ENCODE data around the gene LRRC8D.

The LRRC8D gene

DNA sequence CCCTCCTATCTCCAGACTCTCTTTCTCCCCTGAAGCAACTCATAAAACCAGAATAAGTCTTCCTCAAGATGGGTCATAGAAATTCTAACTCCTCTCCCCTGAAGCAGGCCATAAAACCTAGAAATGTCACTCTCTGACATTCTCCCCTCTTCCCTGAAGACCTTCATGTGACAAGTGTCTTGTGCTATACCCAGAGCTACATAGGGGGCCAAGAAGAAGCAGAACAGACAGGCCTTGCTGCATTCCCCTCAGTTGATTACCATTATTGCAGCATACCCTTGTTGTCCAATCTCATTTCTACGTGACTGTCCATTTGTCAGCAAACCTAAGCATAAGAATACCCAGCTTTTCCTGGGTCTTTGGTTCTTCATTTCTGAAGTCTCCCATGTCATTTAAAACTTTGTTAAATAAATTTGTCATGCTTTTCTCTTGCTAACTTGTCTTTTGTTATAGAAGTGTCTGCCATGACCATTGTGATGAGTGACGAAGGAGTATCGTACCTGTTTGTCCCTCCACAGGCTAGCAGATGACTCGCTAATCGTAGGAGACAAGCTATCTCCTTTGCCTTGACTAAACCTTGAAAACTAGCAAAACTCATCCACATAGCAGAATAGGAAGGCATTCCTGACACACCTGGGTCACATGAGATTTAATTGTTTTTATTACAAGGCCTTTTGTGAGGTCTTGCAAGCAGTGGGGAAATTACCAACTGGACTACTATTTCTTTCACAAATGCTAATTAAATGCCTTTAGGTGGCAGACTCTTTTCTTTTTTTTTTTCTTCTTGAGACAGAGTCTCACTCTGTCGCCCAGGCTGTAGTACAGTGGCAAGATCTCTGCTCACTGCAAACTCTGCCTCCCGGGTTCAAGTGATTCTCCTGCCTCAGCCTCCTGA is 134.7 kb downstream of the LRRC8D start:
- ATAC-seq: no peak
- no peak for TF ChIP-seq ZNF70 (CRISPR knock-in tag; IDR thresholded peaks at IDR 0.05)
- no peak for TF ChIP-seq ISL1 (CRISPR knock-in tag; IDR thresholded peaks at IDR 0.05)

DNA sequence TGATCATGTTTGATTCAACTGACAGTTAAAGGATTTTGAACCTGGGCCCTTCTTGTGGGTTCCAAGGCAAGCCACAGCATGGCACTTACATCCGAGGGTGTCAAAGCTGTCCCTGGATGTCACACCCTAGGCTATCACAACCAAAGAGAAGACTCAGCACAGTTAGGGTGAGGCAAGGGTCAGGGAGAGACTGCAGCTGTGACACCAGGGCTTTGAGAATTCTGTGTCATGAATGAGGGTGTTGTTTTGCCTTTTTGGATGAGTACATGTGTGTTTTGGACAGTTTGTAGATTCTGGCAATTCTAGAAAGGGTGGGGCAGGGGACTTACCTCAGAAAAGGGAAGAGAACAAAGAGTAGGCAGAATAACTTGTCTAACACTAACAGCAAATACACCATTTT is 136.3 kb downstream of the LRRC8D start:
- no peak for TF ChIP-seq ARNTL (CRISPR knock-in tag; IDR thresholded peaks at IDR 0.05; ENCODE audit: borderline replicate concordance, low read depth)
- TF ChIP-seq CSDC2 (CRISPR knock-in tag; IDR thresholded peaks at IDR 0.05): no peak
- no peak for TF ChIP-seq ZNF565 (CRISPR knock-in tag; conservative IDR thresholded peaks at IDR 0.05; ENCODE audit: low read depth)
- TF ChIP-seq ISL1 (CRISPR knock-in tag; IDR thresholded peaks at IDR 0.05): no peak
- TF ChIP-seq TCF4 (CRISPR knock-in tag; IDR thresholded peaks at IDR 0.05; ENCODE audit: borderline replicate concordance): no peak
- no peak for TF ChIP-seq GLIS3 (CRISPR knock-in tag; IDR thresholded peaks at IDR 0.05)
- no peak for TF ChIP-seq OSR1 (CRISPR knock-in tag; IDR thresholded peaks at IDR 0.05)
- TF ChIP-seq PPARA (CRISPR knock-in tag; IDR thresholded peaks at IDR 0.05; ENCODE audit: borderline replicate concordance): no peak
- TF ChIP-seq ZFP30 (CRISPR knock-in tag; IDR thresholded peaks at IDR 0.05): no peak
- no peak for TF ChIP-seq ZFP3 (CRISPR knock-in tag; IDR thresholded peaks at IDR 0.05)
- no peak for TF ChIP-seq SNAI2 (CRISPR knock-in tag; IDR thresholded peaks at IDR 0.05)
- TF ChIP-seq, protein P1, sequence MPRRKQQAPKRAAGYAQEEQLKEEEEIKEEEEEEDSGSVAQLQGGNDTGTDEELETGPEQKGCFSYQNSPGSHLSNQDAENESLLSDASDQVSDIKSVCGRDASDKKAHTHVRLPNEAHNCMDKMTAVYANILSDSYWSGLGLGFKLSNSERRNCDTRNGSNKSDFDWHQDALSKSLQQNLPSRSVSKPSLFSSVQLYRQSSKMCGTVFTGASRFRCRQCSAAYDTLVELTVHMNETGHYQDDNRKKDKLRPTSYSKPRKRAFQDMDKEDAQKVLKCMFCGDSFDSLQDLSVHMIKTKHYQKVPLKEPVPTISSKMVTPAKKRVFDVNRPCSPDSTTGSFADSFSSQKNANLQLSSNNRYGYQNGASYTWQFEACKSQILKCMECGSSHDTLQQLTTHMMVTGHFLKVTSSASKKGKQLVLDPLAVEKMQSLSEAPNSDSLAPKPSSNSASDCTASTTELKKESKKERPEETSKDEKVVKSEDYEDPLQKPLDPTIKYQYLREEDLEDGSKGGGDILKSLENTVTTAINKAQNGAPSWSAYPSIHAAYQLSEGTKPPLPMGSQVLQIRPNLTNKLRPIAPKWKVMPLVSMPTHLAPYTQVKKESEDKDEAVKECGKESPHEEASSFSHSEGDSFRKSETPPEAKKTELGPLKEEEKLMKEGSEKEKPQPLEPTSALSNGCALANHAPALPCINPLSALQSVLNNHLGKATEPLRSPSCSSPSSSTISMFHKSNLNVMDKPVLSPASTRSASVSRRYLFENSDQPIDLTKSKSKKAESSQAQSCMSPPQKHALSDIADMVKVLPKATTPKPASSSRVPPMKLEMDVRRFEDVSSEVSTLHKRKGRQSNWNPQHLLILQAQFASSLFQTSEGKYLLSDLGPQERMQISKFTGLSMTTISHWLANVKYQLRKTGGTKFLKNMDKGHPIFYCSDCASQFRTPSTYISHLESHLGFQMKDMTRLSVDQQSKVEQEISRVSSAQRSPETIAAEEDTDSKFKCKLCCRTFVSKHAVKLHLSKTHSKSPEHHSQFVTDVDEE (CRISPR knock-in tag; IDR thresholded peaks at IDR 0.05): no peak
- TF ChIP-seq ESRRG (CRISPR knock-in tag; IDR thresholded peaks at IDR 0.05): no peak
- TF ChIP-seq, protein P2, sequence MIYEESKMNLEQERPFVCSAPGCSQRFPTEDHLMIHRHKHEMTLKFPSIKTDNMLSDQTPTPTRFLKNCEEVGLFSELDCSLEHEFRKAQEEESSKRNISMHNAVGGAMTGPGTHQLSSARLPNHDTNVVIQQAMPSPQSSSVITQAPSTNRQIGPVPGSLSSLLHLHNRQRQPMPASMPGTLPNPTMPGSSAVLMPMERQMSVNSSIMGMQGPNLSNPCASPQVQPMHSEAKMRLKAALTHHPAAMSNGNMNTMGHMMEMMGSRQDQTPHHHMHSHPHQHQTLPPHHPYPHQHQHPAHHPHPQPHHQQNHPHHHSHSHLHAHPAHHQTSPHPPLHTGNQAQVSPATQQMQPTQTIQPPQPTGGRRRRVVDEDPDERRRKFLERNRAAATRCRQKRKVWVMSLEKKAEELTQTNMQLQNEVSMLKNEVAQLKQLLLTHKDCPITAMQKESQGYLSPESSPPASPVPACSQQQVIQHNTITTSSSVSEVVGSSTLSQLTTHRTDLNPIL (CRISPR knock-in tag; IDR thresholded peaks at IDR 0.05; ENCODE audit: low read depth): no peak
- no peak for TF ChIP-seq ZNF70 (CRISPR knock-in tag; IDR thresholded peaks at IDR 0.05)
- no peak for ATAC-seq

DNA sequence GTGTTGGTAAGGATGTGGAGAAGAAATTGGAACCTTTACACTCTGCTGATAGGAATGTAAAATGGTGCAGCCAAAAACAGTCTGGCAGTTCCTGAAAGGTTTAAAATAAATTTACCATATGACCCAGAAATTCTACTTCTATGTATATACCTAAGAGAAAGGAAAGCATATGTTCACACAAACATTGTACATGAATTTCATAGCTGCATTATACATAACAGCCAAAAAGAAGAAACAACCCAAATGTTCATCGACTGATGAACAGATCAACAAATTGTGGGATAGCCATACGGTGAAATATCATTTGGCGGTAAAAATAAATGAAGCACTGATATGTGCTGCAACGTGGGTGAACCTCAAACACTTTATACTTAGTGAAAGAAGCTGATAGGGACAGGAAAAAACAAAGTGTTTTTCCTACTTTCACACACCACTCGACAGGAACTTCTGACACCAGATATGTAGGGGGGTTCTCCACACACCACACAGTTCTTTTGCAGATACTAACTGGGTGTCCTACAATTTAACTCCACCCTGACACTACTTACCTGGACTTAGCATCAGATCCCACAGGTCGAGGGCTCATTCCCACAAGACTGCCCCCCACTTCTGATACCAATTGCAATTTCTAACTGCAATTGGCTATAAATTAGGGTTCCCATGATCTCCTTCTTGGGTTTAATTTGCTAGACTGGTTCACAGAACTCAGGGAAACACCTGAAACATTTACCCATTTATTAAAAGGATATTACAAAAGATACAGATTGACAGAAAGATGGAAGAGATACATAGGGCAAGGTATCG is 138.2 kb downstream of the LRRC8D start:
- ATAC-seq: no peak
- TF ChIP-seq, protein P2 (CRISPR knock-in tag; IDR thresholded peaks at IDR 0.05; ENCODE audit: low read depth): no peak
- TF ChIP-seq, protein P3, sequence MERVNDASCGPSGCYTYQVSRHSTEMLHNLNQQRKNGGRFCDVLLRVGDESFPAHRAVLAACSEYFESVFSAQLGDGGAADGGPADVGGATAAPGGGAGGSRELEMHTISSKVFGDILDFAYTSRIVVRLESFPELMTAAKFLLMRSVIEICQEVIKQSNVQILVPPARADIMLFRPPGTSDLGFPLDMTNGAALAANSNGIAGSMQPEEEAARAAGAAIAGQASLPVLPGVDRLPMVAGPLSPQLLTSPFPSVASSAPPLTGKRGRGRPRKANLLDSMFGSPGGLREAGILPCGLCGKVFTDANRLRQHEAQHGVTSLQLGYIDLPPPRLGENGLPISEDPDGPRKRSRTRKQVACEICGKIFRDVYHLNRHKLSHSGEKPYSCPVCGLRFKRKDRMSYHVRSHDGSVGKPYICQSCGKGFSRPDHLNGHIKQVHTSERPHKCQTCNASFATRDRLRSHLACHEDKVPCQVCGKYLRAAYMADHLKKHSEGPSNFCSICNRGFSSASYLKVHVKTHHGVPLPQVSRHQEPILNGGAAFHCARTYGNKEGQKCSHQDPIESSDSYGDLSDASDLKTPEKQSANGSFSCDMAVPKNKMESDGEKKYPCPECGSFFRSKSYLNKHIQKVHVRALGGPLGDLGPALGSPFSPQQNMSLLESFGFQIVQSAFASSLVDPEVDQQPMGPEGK (CRISPR knock-in tag; IDR thresholded peaks at IDR 0.05; ENCODE audit: borderline replicate concordance): no peak
- TF ChIP-seq, protein P4, sequence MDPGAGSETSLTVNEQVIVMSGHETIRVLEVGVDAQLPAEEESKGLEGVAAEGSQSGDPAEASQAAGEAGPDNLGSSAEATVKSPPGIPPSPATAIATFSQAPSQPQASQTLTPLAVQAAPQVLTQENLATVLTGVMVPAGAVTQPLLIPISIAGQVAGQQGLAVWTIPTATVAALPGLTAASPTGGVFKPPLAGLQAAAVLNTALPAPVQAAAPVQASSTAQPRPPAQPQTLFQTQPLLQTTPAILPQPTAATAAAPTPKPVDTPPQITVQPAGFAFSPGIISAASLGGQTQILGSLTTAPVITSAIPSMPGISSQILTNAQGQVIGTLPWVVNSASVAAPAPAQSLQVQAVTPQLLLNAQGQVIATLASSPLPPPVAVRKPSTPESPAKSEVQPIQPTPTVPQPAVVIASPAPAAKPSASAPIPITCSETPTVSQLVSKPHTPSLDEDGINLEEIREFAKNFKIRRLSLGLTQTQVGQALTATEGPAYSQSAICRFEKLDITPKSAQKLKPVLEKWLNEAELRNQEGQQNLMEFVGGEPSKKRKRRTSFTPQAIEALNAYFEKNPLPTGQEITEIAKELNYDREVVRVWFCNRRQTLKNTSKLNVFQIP (CRISPR knock-in tag; IDR thresholded peaks at IDR 0.05; ENCODE audit: borderline replicate concordance, low read depth): no peak
- TF ChIP-seq BACH2 (CRISPR knock-in tag; IDR thresholded peaks at IDR 0.05; ENCODE audit: borderline replicate concordance): no peak

All from SK-N-SH treated with all-trans-retinoic acid at 6 μM for 48 hours (cell line).